K562 (cell line): ENCODE data around the gene KCNT1. TPM values are rescaled to one million over a fixed set of nuclear protein-coding genes. Genes with fewer than 3 reads are reported as not detected.
"Not testable (repeated sequence)": the region's sequence is repeated elsewhere in the genome, so short reads cannot be mapped to it uniquely, and the experiment has no call there.

ENCODE experiments used
- ATAC-seq: fragments of 200-7000 bp; cut with Tn5 transposase; 3 replicates; pipeline ENCODE4 v1.9.1; 2020; ENCODE audit warnings: moderate library complexity
- BruUV-seq: library from RNA; stranded (reverse); fragments of 400-500 nt; replicated peaks from 2 replicates; lab custom pipeline; 2021; lab: Mats Ljungman, UMichigan
- CTCF ChIA-PET: fragments of 300-600 bp; formaldehyde crosslinking; extraction: SDS; loops from one replicate; lab custom pipeline; 2021; ENCODE audit warnings: low intra/inter-chr PET ratio; lab: Yijun Ruan, JAX
- POLR2A ChIA-PET: fragments of 300-600, 350-650 bp; sonication (Branson Sonifier 250); formaldehyde crosslinking; extraction: SDS; loops from one replicate; lab custom pipeline; 2021; ENCODE audit warnings: antibody characterized with exemption, inconsistent platforms; lab: Yijun Ruan, JAX
- DNase-seq, 4 experiments: peaks; one replicate each; pipeline versions ENCODE4 v3.0.0 to v3.0.0-alpha.2; 2011 to 2018; ENCODE audit warnings: low spot score in 3 of 4, mixed read lengths in 3 of 4; ENCODE audit errors: extremely low read depth in 1 of 4
- FAIRE-seq: peaks from 2 replicates; lab custom pipeline; 2011; peaks lifted over from hg19 to GRCh38; lab: Jason Lieb, UNC
- H2AFZ ChIP-seq: 2 replicates; pipeline ENCODE4 v1.6.0; 2011; ENCODE audit warnings: low read depth, low read length, control low read depth, inconsistent platforms
- H3K27ac ChIP-seq: fragments of 200-600 bp; 3 replicates; pipeline ENCODE4 v1.8.0; 2011; ENCODE audit warnings: low read depth, mild to moderate bottlenecking, control low read depth, inconsistent platforms, low read length, moderate library complexity, mixed read lengths; ENCODE audit errors: extremely low read depth
- H3K27me3 ChIP-seq, 2 experiments: fragments of 300-600 bp in 1 of 2; 2 replicates in 1 of 2; 3 replicates in 1 of 2; pipeline versions ENCODE4 v1.6.0 to v1.8.0; 2011; ENCODE audit warnings: inconsistent platforms in 2 of 2, low read length in 2 of 2, mild to moderate bottlenecking in 1 of 2, mixed read lengths in 1 of 2, moderate library complexity in 1 of 2; ENCODE audit not compliant: control insufficient read depth in 2 of 2, insufficient read depth in 2 of 2
- H3K36me3 ChIP-seq: fragments of 300-600 bp; 3 replicates; pipeline ENCODE4 v1.8.0; 2011; ENCODE audit warnings: mild to moderate bottlenecking, low read length, inconsistent platforms; ENCODE audit not compliant: control insufficient read depth, insufficient read depth
- H3K4me1 ChIP-seq, 2 experiments: fragments of 200-600 bp in 1 of 2; replicated peaks in 1 of 2; 2 replicates in 1 of 2; 3 replicates in 1 of 2; pipeline versions ENCODE4 v1.5.1 to v1.8.0; 2011; ENCODE audit warnings: inconsistent platforms in 2 of 2, low read length in 2 of 2, mild to moderate bottlenecking in 1 of 2, mixed read lengths in 1 of 2, moderate library complexity in 1 of 2; ENCODE audit not compliant: control insufficient read depth in 2 of 2, insufficient read depth in 2 of 2
- H3K4me2 ChIP-seq: 2 replicates; pipeline ENCODE4 v1.6.1; 2011; ENCODE audit warnings: low read length, control low read depth, inconsistent platforms, mixed read lengths; ENCODE audit not compliant: insufficient read depth
- H3K4me3 ChIP-seq: fragments of 200-600 bp; sonication (generic), shearing (Covaris generic); 2 replicates; pipeline ENCODE4 v1.5.1; 2016; ENCODE audit warnings: control low read depth, inconsistent platforms
- H3K79me2 ChIP-seq: fragments of 200-600 bp; 3 replicates; pipeline ENCODE4 v1.8.0; 2011; ENCODE audit warnings: low read length, inconsistent platforms; ENCODE audit not compliant: control insufficient read depth, insufficient read depth
- H3K9ac ChIP-seq, 2 experiments: 2 replicates each; pipeline versions ENCODE4 v1.6.0 to v1.6.1; 2011; ENCODE audit warnings: low read depth in 2 of 2, low read length in 2 of 2, control low read depth in 1 of 2, inconsistent platforms in 1 of 2, mild to moderate bottlenecking in 1 of 2, mixed read lengths in 1 of 2; ENCODE audit not compliant: insufficient read depth in 1 of 2
- H3K9me1 ChIP-seq: one replicate; pipeline ENCODE4 v1.6.0; 2011; ENCODE audit warnings: inconsistent platforms, mild to moderate bottlenecking, low read length, moderate library complexity; ENCODE audit not compliant: control insufficient read depth, insufficient read depth
- H3K9me3 ChIP-seq: replicated peaks from 2 replicates; pipeline ENCODE4 v1.5.1; 2011; ENCODE audit warnings: low read depth, low read length, inconsistent platforms; ENCODE audit not compliant: control insufficient read depth, insufficient read depth
- H4K20me1 ChIP-seq: replicated peaks from 2 replicates; pipeline ENCODE4 v1.6.1; 2011; ENCODE audit warnings: low read length, inconsistent platforms, mixed read lengths; ENCODE audit not compliant: control insufficient read depth, insufficient read depth
- SP1 ChIP-seq: sonication (generic); formaldehyde crosslinking; IDR thresholded peaks from 2 replicates; pipeline ENCODE4 v1.8.1; 2022; ENCODE audit warnings: mild to moderate bottlenecking, missing genetic modification reagents
- TAF7 ChIP-seq: fragments of 450-650 bp; IDR thresholded peaks from 2 replicates; pipeline ENCODE4 v1.6.1; 2016; ENCODE audit warnings: missing genetic modification characterization, missing compliant biosample characterization
- THRAP3 ChIP-seq: fragments of 450-650 bp; IDR thresholded peaks from 2 replicates; pipeline ENCODE4 v1.6.1; 2016; ENCODE audit warnings: mild to moderate bottlenecking, inconsistent platforms, borderline replicate concordance
- USF1 ChIP-seq: sonication (generic); formaldehyde crosslinking; IDR thresholded peaks from 2 replicates; pipeline ENCODE4 v1.9.0; 2022; ENCODE audit warnings: mild to moderate bottlenecking, missing genetic modification reagents
- ZHX1 ChIP-seq: fragments of 150-350 bp; conservative IDR thresholded peaks from 2 replicates; pipeline ENCODE4 v1.6.1; 2014; ENCODE audit warnings: low read length
- ZNF431 ChIP-seq: sonication (generic); formaldehyde crosslinking; IDR thresholded peaks from 2 replicates; pipeline ENCODE4 v1.8.0; 2022; ENCODE audit warnings: mild to moderate bottlenecking, missing genetic modification reagents
- WGBS: fragments of 100-300 bp; shearing (Covaris generic); methylation state at CpG from one replicate; pipeline ENCODE4 v1.1.6; 2016; ENCODE audit warnings: low coverage, mixed read lengths; ENCODE audit not compliant: insufficient coverage; ENCODE audit errors: missing lambda C conversion rate; 5-methylcytosine and 5-hydroxymethylcytosine counted together
- in situ Hi-C: fragments of 300-500 bp; cut with MboI; formaldehyde crosslinking; loops from 4 replicates; pipeline ENCODE4 v1.15.0; 2018; ENCODE audit warnings: inconsistent platforms, mixed read lengths
- intact Hi-C: fragments of 100-400 bp; cut with micrococcal nuclease; formaldehyde crosslinking; loops from 2 replicates; pipeline ENCODE4 v1.14.2; 2022
- polyA plus RNA-seq, 8 experiments: library from polyadenylated mRNA; depleted of rRNA in 4 of 8; stranded (reverse) in 5 of 8; unstranded in 3 of 8; fragments of >200 nt; fragmentation: Nextera tagmentation in 2 of 8; fragmentation: Illumina TruSeq in 1 of 8; extraction: Ambion mirVana in 2 of 8; extraction: Trizol in 1 of 8; gene quantifications; 2 replicates each; pipeline versions ENCODE4 v1.2.1 to v1.2.3, GENCODE V29; 2011 to 2014; ENCODE audit warnings: inconsistent platforms in 1 of 8, missing spikeins in 1 of 8
- total RNA-seq, 7 experiments: library from RNA; depleted of rRNA in 6 of 7; stranded (reverse); fragments of >200 nt in 6 of 7; fragmentation: Illumina TruSeq in 2 of 7; extraction: Trizol in 2 of 7; gene quantifications; 2 replicates each; pipeline versions ENCODE4 v1.2.1 to v1.2.3, GENCODE V29; 2011 to 2021; ENCODE audit warnings: low replicate concordance in 1 of 7
- TF ChIP-seq, protein P1 (sequence below): fragments of 450-650 bp; conservative IDR thresholded peaks from 2 replicates; pipeline ENCODE4 v1.6.1; 2016; ENCODE audit warnings: missing genetic modification characterization, low read depth, mild to moderate bottlenecking, missing compliant biosample characterization, moderate library complexity

KCNT1 gene
- total and polyA plus RNA-seq, 9 of the 15 experiments (the other 6 are each of a cell fraction or from before 2014, with no cell fraction given) = 0.05 TPM; not detected in 8

DNA sequence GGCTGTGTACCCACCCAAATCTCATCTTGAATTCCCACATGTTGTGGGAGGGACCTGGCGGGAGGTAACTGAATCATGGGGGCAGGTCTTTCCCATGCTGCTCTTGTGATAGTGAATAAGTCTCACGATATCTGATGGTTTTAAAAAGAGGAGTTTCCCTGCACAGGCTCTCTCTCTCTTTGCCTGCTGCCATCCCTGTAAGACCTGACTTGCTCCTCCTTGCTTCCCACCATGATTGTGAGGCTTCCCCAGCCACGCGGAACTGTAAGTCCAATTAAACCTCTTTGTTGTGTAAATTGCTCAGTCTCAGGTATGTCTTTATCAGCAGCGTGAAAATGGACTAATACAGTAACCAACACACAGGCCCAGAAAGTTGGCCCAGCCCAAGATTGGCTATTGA, 33.0 kb upstream of the KCNT1 start:
- ATAC-seq, H3K4me3 ChIP-seq, H3K27ac ChIP-seq, H3K4me1 ChIP-seq, FAIRE-seq, H4K20me1 ChIP-seq, H3K9ac ChIP-seq, in situ Hi-C loops, intact Hi-C loops, H3K9me3 ChIP-seq, H3K4me2 ChIP-seq, H3K79me2 ChIP-seq, H3K36me3 ChIP-seq, CTCF ChIA-PET, H3K9me1 ChIP-seq, DNase-seq, H2AFZ ChIP-seq, BruUV-seq: not testable (repeated sequence)
- TF ChIP-seq ZNF431 (CRISPR knock-in tag) = peak; percentile 97
- 0% methylated on average over 5 of the region's 5 CpGs for WGBS
- peaks cover 9 to 48% of the 10 kb centered on the region in 2 experiments; a peak in 4 of 5 replicates for H3K27me3 ChIP-seq
- POLR2A ChIA-PET = interaction anchor here (0.6 kb wide), 1 partner anchor 90 kb away, joined by 3 read pairs; no protein-coding TSS in a partner anchor

DNA sequence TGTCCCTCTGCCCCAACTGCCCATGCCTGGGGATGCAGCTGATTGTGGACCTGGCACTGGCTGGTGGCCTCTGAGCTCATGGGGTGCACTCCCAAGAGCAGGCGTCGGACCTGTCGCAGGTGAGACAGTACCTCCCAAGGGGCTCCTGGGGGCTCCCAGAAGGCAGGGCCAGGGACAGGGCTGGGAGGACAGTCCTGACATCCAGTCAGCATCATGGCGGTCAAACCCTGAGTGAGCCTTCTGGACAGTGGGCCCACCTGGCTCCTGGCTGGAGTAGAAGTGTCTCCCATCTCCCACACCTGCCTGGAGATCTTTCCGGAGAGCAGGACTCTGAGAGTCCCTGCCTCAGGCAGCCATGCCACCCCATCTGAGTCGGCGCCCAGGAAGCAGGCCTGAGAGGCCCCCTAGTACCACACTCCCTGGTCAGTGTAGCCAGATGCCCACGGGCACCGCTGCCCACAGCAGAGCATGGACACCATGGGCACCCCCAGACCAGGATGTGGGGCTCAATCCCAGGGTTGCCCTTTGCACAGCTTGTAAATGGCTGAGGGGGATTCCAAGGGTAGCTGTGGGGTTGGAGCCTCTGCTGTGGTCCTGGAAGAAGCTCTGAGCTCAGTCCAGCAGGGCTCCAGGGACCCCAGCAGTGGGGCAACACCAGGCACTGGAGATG, 32.2 kb upstream of the KCNT1 start:
- Histone ChIP-seq H3K79me2 (no peaks in the 10 kb centered on the region), H3K9me3 (no peaks in the 10 kb centered on the region), H4K20me1 (peaks cover 7% of the 10 kb centered on the region; the same call in 1 of the 2 replicates), H3K4me1 (peaks cover 0 to 9% of the 10 kb centered on the region in 2 experiments; a peak in 1 of 5 replicates), H3K4me3 (no peak overlapping the region), H3K27ac (no peak overlapping the region), H3K36me3 (no peaks in the 10 kb centered on the region), H3K4me2 (no peak overlapping the region), H2AFZ (no peak overlapping the region), H3K9me1 (no peaks in the 10 kb centered on the region), H3K27me3 (peaks cover 13 to 48% of the 10 kb centered on the region in 2 experiments; a peak in 4 of 5 replicates), H3K9ac (no peak overlapping the region; a peak in 1 of 4 replicates)
- ChIA-PET CTCF (no interaction called here), POLR2A (no interaction called here)
- no TSS peak for BruUV-seq
- in situ Hi-C loops (no loop called here), intact Hi-C loops (no loop called here)
- no peak for DNase-seq
- under 1% methylated on average over 9 of the region's 9 CpGs for WGBS
- no peak for FAIRE-seq
- no peak for ATAC-seq
- TF ChIP-seq, protein P1, sequence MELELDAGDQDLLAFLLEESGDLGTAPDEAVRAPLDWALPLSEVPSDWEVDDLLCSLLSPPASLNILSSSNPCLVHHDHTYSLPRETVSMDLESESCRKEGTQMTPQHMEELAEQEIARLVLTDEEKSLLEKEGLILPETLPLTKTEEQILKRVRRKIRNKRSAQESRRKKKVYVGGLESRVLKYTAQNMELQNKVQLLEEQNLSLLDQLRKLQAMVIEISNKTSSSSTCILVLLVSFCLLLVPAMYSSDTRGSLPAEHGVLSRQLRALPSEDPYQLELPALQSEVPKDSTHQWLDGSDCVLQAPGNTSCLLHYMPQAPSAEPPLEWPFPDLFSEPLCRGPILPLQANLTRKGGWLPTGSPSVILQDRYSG (tag) = no peak
- TF ChIP-seq ZHX1 = no peak
- no peak for TF ChIP-seq THRAP3
- TF ChIP-seq TAF7 (tag) = no peak
- TF ChIP-seq SP1 = no peak
- no peak for TF ChIP-seq USF1 (CRISPR knock-in tag)
